H1 (cell line): ENCODE results near the gene RAB14. TPM values are rescaled to one million over a fixed set of nuclear protein-coding genes. Genes with fewer than 3 reads are reported as not detected.
"Not testable (repeated sequence)": the region's sequence is repeated elsewhere in the genome, so short reads cannot be mapped to it uniquely, and the experiment has no call there.

Experiments used
- CTCF ChIA-PET: fragments of 300-600 bp; sonication (Branson Sonifier 250); formaldehyde crosslinking; loops from one replicate; lab custom pipeline; 2021; ENCODE audit not compliant: partially characterized antibody; lab: Charles Lee
- POLR2A ChIA-PET: fragments of 300-600 bp; sonication (Branson Sonifier 250); formaldehyde crosslinking; loops from one replicate; lab custom pipeline; 2021; ENCODE audit warnings: inconsistent platforms; ENCODE audit not compliant: partially characterized antibody; lab: Charles Lee
- DNase-seq, 2 experiments: peaks; one replicate each; pipeline versions ENCODE4 v3.0.0 to v3.0.0-alpha.2; 2010 to 2022; ENCODE audit warnings: low spot score in 2 of 2, low read depth in 1 of 2, mixed read lengths in 1 of 2
- FAIRE-seq: peaks from 2 replicates; lab custom pipeline; 2011; peaks lifted over from hg19 to GRCh38; lab: Jason Lieb, UNC
- H2AFZ ChIP-seq: 2 replicates; pipeline ENCODE4 v1.8.1; 2012; ENCODE audit warnings: low read length, inconsistent platforms
- H2AK5ac ChIP-seq: 2 replicates; pipeline ENCODE4 v1.6.1; 2013; ENCODE audit warnings: low read depth, low read length
- H2BK120ac ChIP-seq: replicated peaks from 2 replicates; pipeline ENCODE3; 2013; ENCODE audit warnings: low read depth, low read length, inconsistent platforms
- H2BK12ac ChIP-seq: 2 replicates; pipeline ENCODE4 v1.6.1; 2013; ENCODE audit warnings: low read depth, low read length
- H2BK15ac ChIP-seq: 2 replicates; pipeline ENCODE4 v1.6.1; 2013; ENCODE audit warnings: low read length
- H2BK20ac ChIP-seq: 2 replicates; pipeline ENCODE4 v1.6.1; 2013; ENCODE audit warnings: low read length
- H2BK5ac ChIP-seq: 2 replicates; pipeline ENCODE4 v1.6.1; 2013; ENCODE audit warnings: low read depth, low read length
- H3K14ac ChIP-seq: 2 replicates; pipeline ENCODE4 v1.6.1; 2013; ENCODE audit warnings: inconsistent platforms; ENCODE audit not compliant: insufficient read length
- H3K18ac ChIP-seq: 2 replicates; pipeline ENCODE4 v1.6.1; 2013; ENCODE audit warnings: low read length; ENCODE audit errors: extremely low read depth
- H3K23ac ChIP-seq: 2 replicates; pipeline ENCODE4 v1.6.1; 2013; ENCODE audit warnings: inconsistent platforms; ENCODE audit not compliant: insufficient read length
- H3K23me2 ChIP-seq: 2 replicates; pipeline ENCODE4 v1.6.1; 2013; ENCODE audit warnings: low read depth, low read length
- H3K27ac ChIP-seq: 2 replicates; pipeline ENCODE4 v1.6.1; 2011; ENCODE audit warnings: low read depth, low read length, inconsistent platforms
- H3K27me3 ChIP-seq, 4 experiments: replicated peaks in 1 of 4; 1 replicate in 1 of 4; 2 replicates in 3 of 4; pipeline versions ENCODE4 v1.6.1 to v1.8.1; 2011 to 2013; ENCODE audit warnings: low read length in 3 of 4, mild to moderate bottlenecking in 3 of 4, inconsistent platforms in 2 of 4, mixed read lengths in 2 of 4, moderate library complexity in 1 of 4; ENCODE audit not compliant: control insufficient read depth in 3 of 4, insufficient read depth in 3 of 4; ENCODE audit errors: extremely low read depth in 1 of 4
- H3K36me3 ChIP-seq, 4 experiments: 2 replicates each; pipeline versions ENCODE4 v1.6.1 to v1.8.1; 2011 to 2013; ENCODE audit warnings: mild to moderate bottlenecking in 4 of 4, low read length in 3 of 4, moderate library complexity in 2 of 4, control low read depth in 1 of 4, inconsistent platforms in 1 of 4; ENCODE audit not compliant: insufficient read depth in 4 of 4, control insufficient read depth in 2 of 4
- H3K4ac ChIP-seq: replicated peaks from 2 replicates; pipeline ENCODE3; 2013; ENCODE audit warnings: low read length, low read depth, mixed read lengths, inconsistent platforms; ENCODE audit not compliant: insufficient read length
- H3K4me1 ChIP-seq, 4 experiments: replicated peaks in 1 of 4; 1 replicate in 1 of 4; 2 replicates in 3 of 4; pipeline versions ENCODE4 v1.6.1 to v1.8.1; 2011 to 2013; ENCODE audit warnings: low read length in 3 of 4, inconsistent platforms in 2 of 4, mixed read lengths in 1 of 4; ENCODE audit not compliant: insufficient read depth in 4 of 4, control insufficient read depth in 3 of 4
- H3K4me2 ChIP-seq, 2 experiments: 2 replicates each; pipeline versions ENCODE4 v1.6.1 to v1.8.1; 2011 to 2013; ENCODE audit warnings: low read depth in 2 of 2, low read length in 2 of 2, control low read depth in 1 of 2, inconsistent platforms in 1 of 2, mild to moderate bottlenecking in 1 of 2; ENCODE audit not compliant: insufficient read depth in 1 of 2
- H3K4me3 ChIP-seq, 4 experiments: fragments of 200-600, 300-600 bp in 1 of 4; sonication (generic), shearing (Covaris generic), sonication (Bioruptor Twin) in 1 of 4; 2 replicates each; pipeline versions ENCODE4 v1.5.1 to v1.8.1; 2011 to 2016; ENCODE audit warnings: low read length in 4 of 4, low read depth in 3 of 4, control low read depth in 2 of 4, inconsistent platforms in 2 of 4, mild to moderate bottlenecking in 2 of 4, mixed read lengths in 1 of 4, moderate library complexity in 1 of 4; ENCODE audit not compliant: insufficient read depth in 2 of 4; ENCODE audit errors: extremely low read depth in 1 of 4
- H3K56ac ChIP-seq: replicated peaks from 2 replicates; pipeline ENCODE3; 2013; ENCODE audit warnings: low read depth, mild to moderate bottlenecking, mixed read lengths, low read length, inconsistent platforms; ENCODE audit not compliant: insufficient read length
- H3K79me1 ChIP-seq: 2 replicates; pipeline ENCODE4 v1.6.1; 2013; ENCODE audit warnings: low read depth, low read length, control low read depth
- H3K79me2 ChIP-seq, 2 experiments: 2 replicates each; pipeline versions ENCODE4 v1.6.1 to v1.8.1; 2012 to 2013; ENCODE audit warnings: low read length in 2 of 2, mild to moderate bottlenecking in 2 of 2, inconsistent platforms in 1 of 2; ENCODE audit not compliant: insufficient read depth in 2 of 2, control insufficient read depth in 1 of 2
- H3K9ac ChIP-seq, 4 experiments: replicated peaks in 1 of 4; 1 replicate in 1 of 4; 2 replicates in 3 of 4; pipeline versions ENCODE4 v1.6.1 to v1.8.1; 2011 to 2013; ENCODE audit warnings: low read depth in 3 of 4, low read length in 3 of 4, control low read depth in 2 of 4, mild to moderate bottlenecking in 2 of 4, moderate library complexity in 2 of 4, inconsistent platforms in 1 of 4; ENCODE audit errors: extremely low read depth in 1 of 4
- H3K9me3 ChIP-seq, 2 experiments: 2 replicates each; pipeline versions ENCODE4 v1.6.1 to v1.8.1; 2012 to 2013; ENCODE audit warnings: mild to moderate bottlenecking in 2 of 2, moderate library complexity in 2 of 2, control low read depth in 1 of 2, inconsistent platforms in 1 of 2, low read depth in 1 of 2, low read length in 1 of 2, mixed read lengths in 1 of 2; ENCODE audit not compliant: insufficient read depth in 2 of 2
- H4K20me1 ChIP-seq, 2 experiments: replicated peaks in 1 of 2; 2 replicates each; pipeline versions ENCODE3 to v1.8.1; 2011 to 2013; ENCODE audit warnings: inconsistent platforms in 2 of 2, low read length in 2 of 2, mild to moderate bottlenecking in 1 of 2; ENCODE audit not compliant: insufficient read depth in 2 of 2, control insufficient read depth in 1 of 2
- H4K5ac ChIP-seq: 2 replicates; pipeline ENCODE4 v1.6.1; 2013; ENCODE audit warnings: low read length, low read depth, mixed read lengths, inconsistent platforms; ENCODE audit not compliant: insufficient read length
- H4K8ac ChIP-seq: 2 replicates; pipeline ENCODE4 v1.8.0; 2013; ENCODE audit warnings: mild to moderate bottlenecking, moderate library complexity, low read length, inconsistent platforms; ENCODE audit not compliant: insufficient read depth; ENCODE audit errors: extremely low read depth
- H4K91ac ChIP-seq: replicated peaks from 2 replicates; pipeline ENCODE3; 2013; ENCODE audit warnings: low read length, mixed read lengths, inconsistent platforms; ENCODE audit not compliant: insufficient read length
- WGBS, 2 experiments: shearing (Covaris generic) in 1 of 2; methylation state at CpG; one replicate each; pipeline versions ENCODE4 v1.1.6 to v1.1.7; 2013 to 2015; ENCODE audit warnings: low lambda C conversion rate in 2 of 2, mixed read lengths in 2 of 2, inconsistent platforms in 1 of 2, low coverage in 1 of 2, missing lambda C conversion rate in 1 of 2; ENCODE audit not compliant: insufficient replicate concordance in 2 of 2, insufficient coverage in 1 of 2, insufficient read length in 1 of 2; ENCODE audit errors: extremely low coverage in 1 of 2, missing lambda C conversion rate in 1 of 2; 5-methylcytosine and 5-hydroxymethylcytosine counted together
- polyA plus RNA-seq, 7 experiments: library from polyadenylated mRNA; depleted of rRNA in 3 of 7; stranded (reverse) in 5 of 7; unstranded in 2 of 7; fragments of >200 nt in 5 of 7; fragments of 200-250 nt in 2 of 7; gene quantifications; 1 replicate in 5 of 7; 2 replicates in 1 of 7; 4 replicates in 1 of 7; pipeline versions ENCODE4 v1.2.1 to v1.2.3, GENCODE V29; 2011 to 2013; ENCODE audit warnings: missing spikeins in 2 of 7, mixed read lengths in 2 of 7
- total RNA-seq: library from RNA; stranded (reverse); fragmentation: NEBNext Ultra II Directional; extraction: Animal tissue kit (Norgen Biotek cat#: 25700); gene quantifications from 2 replicates; pipeline ENCODE4 v1.2.1, GENCODE V29; 2021

Gene RAB14
- total and polyA plus RNA-seq, 2 of the 8 experiments (the other 6 are each of a cell fraction or from before 2014, with no cell fraction given) = 9.1 to 44.8 TPM

GRCh38 chr9:121179373-121179721 lies 22.3 kb downstream of the RAB14 start:
- H4K5ac ChIP-seq, DNase-seq, H3K27me3 ChIP-seq, H2AK5ac ChIP-seq, H3K14ac ChIP-seq, H3K79me1 ChIP-seq, H2BK12ac ChIP-seq, H3K9ac ChIP-seq, H4K20me1 ChIP-seq, H3K27ac ChIP-seq, H3K4me1 ChIP-seq, H2BK5ac ChIP-seq, H2BK20ac ChIP-seq, H3K9me3 ChIP-seq, FAIRE-seq, H4K8ac ChIP-seq, H3K23ac ChIP-seq, H3K4me2 ChIP-seq, H4K91ac ChIP-seq, H3K18ac ChIP-seq, H2AFZ ChIP-seq, H2BK15ac ChIP-seq, H3K23me2 ChIP-seq, H3K4me3 ChIP-seq, POLR2A ChIA-PET, H3K4ac ChIP-seq, H3K79me2 ChIP-seq, H3K56ac ChIP-seq, H2BK120ac ChIP-seq: not testable (repeated sequence)
- 96% methylated on average over 1 of the region's 1 CpG; no CpG with 5 or more reads in 1 of the 2 experiments for WGBS, 2 experiments
- peaks cover 0 to 35% (median 3%) of the 10 kb centered on the region in 4 experiments; a peak in 4 of 8 replicates for H3K36me3 ChIP-seq
- CTCF ChIA-PET = interaction anchor here (1.9 kb wide), 1 partner anchor 10 kb away, joined by 7 read pairs; no protein-coding TSS in a partner anchor
